SU-DHL-6 (cell line): Measurements from ENCODE around the gene SOBP.

Source experiments
- H2AFZ ChIP-seq: fragments of 200-600 bp; sonication (generic); 2 replicates; pipeline ENCODE4 v1.6.1; 2014; ENCODE audit warnings: low read depth, mild to moderate bottlenecking, moderate library complexity, mixed read lengths, antibody characterized with exemption, low read length; ENCODE audit not compliant: severe bottlenecking
- H3F3A ChIP-seq: fragments of 200-600 bp; shearing (Covaris generic); 2 replicates; pipeline ENCODE4 v1.6.0; 2016; ENCODE audit warnings: antibody characterized with exemption, mild to moderate bottlenecking; ENCODE audit not compliant: insufficient read depth
- H3K27ac ChIP-seq: fragments of 200-600 bp; sonication (generic); 2 replicates; pipeline ENCODE4 v1.5.1; 2016; ENCODE audit warnings: low read depth, mild to moderate bottlenecking, low read length, moderate library complexity, mixed read lengths
- H3K27me3 ChIP-seq: fragments of 200-600 bp; sonication (generic), shearing (Covaris generic); 2 replicates; pipeline ENCODE4 v1.6.0; 2014; ENCODE audit warnings: mild to moderate bottlenecking, low read length
- H3K36me3 ChIP-seq: fragments of 200-600 bp; sonication (generic); 2 replicates; pipeline ENCODE4 v1.6.1; 2014; ENCODE audit warnings: mild to moderate bottlenecking, low read length, mixed read lengths
- H3K4me2 ChIP-seq: fragments of 300-600, 200-600 bp; shearing (Covaris generic), sonication (generic); 2 replicates; pipeline ENCODE4 v1.6.0; 2014; ENCODE audit warnings: low read length, low read depth, mild to moderate bottlenecking; ENCODE audit not compliant: poor library complexity, severe bottlenecking
- H3K4me3 ChIP-seq: fragments of 200-600 bp; sonication (generic); 2 replicates; pipeline ENCODE4 v1.5.1; 2014; ENCODE audit warnings: antibody characterized with exemption, low read length, mild to moderate bottlenecking, mixed read lengths; ENCODE audit not compliant: insufficient read depth, poor library complexity, severe bottlenecking
- H3K79me2 ChIP-seq: fragments of 200-600 bp; sonication (generic); 2 replicates; pipeline ENCODE4 v1.6.1; 2014; ENCODE audit warnings: mild to moderate bottlenecking, low read length, moderate library complexity; ENCODE audit not compliant: insufficient read depth
- H3K9ac ChIP-seq: fragments of 200-600 bp; sonication (generic); 2 replicates; pipeline ENCODE4 v1.7.0; 2014; ENCODE audit warnings: mild to moderate bottlenecking, low read length
- H3K9me2 ChIP-seq: fragments of 200-600 bp; sonication (generic); replicated peaks from 2 replicates; pipeline ENCODE4 v1.6.1; 2014; ENCODE audit warnings: low read length; ENCODE audit not compliant: insufficient read depth
- H3K9me3 ChIP-seq: fragments of 200-600 bp; sonication (generic); 2 replicates; pipeline ENCODE4 v1.6.1; 2014; ENCODE audit warnings: low read length, mixed read lengths; ENCODE audit not compliant: insufficient read depth
- H4K20me1 ChIP-seq: fragments of 200-600 bp; sonication (generic); 2 replicates; pipeline ENCODE4 v1.6.1; 2014; ENCODE audit warnings: low read depth, mild to moderate bottlenecking, antibody characterized with exemption, low read length, moderate library complexity, mixed read lengths
- CTCF ChIP-seq: fragments of 200-600 bp; sonication (generic); IDR thresholded peaks from one replicate; pipeline ENCODE4 v1.5.1; 2017; ENCODE audit warnings: antibody characterized with exemption, mild to moderate bottlenecking, low read length, moderate library complexity; ENCODE audit not compliant: insufficient read depth, poor library complexity, severe bottlenecking
- EZH2phosphoT487 ChIP-seq: fragments of 200-600 bp; sonication (generic), shearing (Covaris generic); conservative IDR thresholded peaks from 2 replicates; pipeline ENCODE4 v1.6.1; 2018; ENCODE audit warnings: mild to moderate bottlenecking, antibody characterized with exemption, low read length, moderate library complexity, mixed read lengths

Gene SOBP

GRCh38 chr6:107612762-107613415 lies 123.0 kb downstream of the SOBP start:
- Histone ChIP-seq H3F3A (peaks cover 4% of the 10 kb centered on the region), H3K4me2 (no peak overlapping the region), H3K9me2 (no peaks in the 10 kb centered on the region), H2AFZ (no peak overlapping the region), H3K9ac (no peak overlapping the region), H3K4me3 (no peak overlapping the region), H3K27me3 (no peaks in the 10 kb centered on the region), H3K36me3 (peaks cover 2% of the 10 kb centered on the region; the same call in 1 of the 2 replicates), H3K9me3 (no peaks in the 10 kb centered on the region), H4K20me1 (no peaks in the 10 kb centered on the region), H3K79me2 (peaks cover 16% of the 10 kb centered on the region; the same call in 1 of the 2 replicates), H3K27ac (peak overlapping the region; percentile 14; the same call in 1 of the 2 replicates)
- TF ChIP-seq EZH2phosphoT487 (no peak), CTCF (no peak)

GRCh38 chr6:107613651-107614379 lies 123.9 kb downstream of the SOBP start:
- H3K9me2 ChIP-seq = no peaks in the 10 kb centered on the region
- H3K27me3 ChIP-seq = no peaks in the 10 kb centered on the region
- H3K79me2 ChIP-seq = peaks cover 16% of the 10 kb centered on the region; the same call in 1 of the 2 replicates
- H3K4me2 ChIP-seq = no peak overlapping the region
- H3K9me3 ChIP-seq = no peaks in the 10 kb centered on the region
- H3K27ac ChIP-seq = peak overlapping the region; percentile 14; the same call in 1 of the 2 replicates
- H3K9ac ChIP-seq = no peak overlapping the region
- H3K36me3 ChIP-seq = peaks cover 2% of the 10 kb centered on the region; the same call in 1 of the 2 replicates
- TF ChIP-seq EZH2phosphoT487 (no peak), CTCF (no peak)
- no peaks in the 10 kb centered on the region for H4K20me1 ChIP-seq
- H3K4me3 ChIP-seq = no peak overlapping the region
- peaks cover 12% of the 10 kb centered on the region for H3F3A ChIP-seq
- H2AFZ ChIP-seq = no peak overlapping the region

GRCh38 chr6:107614828-107615227 lies 124.9 kb downstream of the SOBP start:
- Histone ChIP-seq H3K9me2 (no peaks in the 10 kb centered on the region), H3K9me3 (no peaks in the 10 kb centered on the region), H3K4me2 (no peak overlapping the region), H3K27ac (peak overlapping the region; percentile 41), H4K20me1 (no peaks in the 10 kb centered on the region), H3K79me2 (peaks cover 16% of the 10 kb centered on the region; the same call in 1 of the 2 replicates), H3K27me3 (no peaks in the 10 kb centered on the region), H3F3A (peaks cover 16% of the 10 kb centered on the region), H3K4me3 (no peak overlapping the region), H2AFZ (no peak overlapping the region), H3K36me3 (peaks cover 2% of the 10 kb centered on the region; the same call in 1 of the 2 replicates), H3K9ac (0 out of 2 replicates have a peak overlapping the region, but pooled peaks have one; percentile 14)
- TF ChIP-seq CTCF (no peak), EZH2phosphoT487 (no peak)
